NCI-H2107 treated with DMSO at 0.1 percent for 48 hours (cell line): ENCODE results near the gene OR10R2.

ENCODE experiments used
- DNase-seq: peaks from one replicate; lab custom pipeline; 2025; ENCODE audit not compliant: unreplicated experiment; lab: John Stamatoyannopoulos, UW

The OR10R2 gene

GRCh38 chr1:158527190-158527815 is 55.3 kb downstream of the OR10R2 start:
- peak; percentile 14 for DNase-seq
